ENCODE results near the gene FAM78A.
"Not testable (repeated sequence)": the region's sequence is repeated elsewhere in the genome, so short reads cannot be mapped to it uniquely, and the experiment has no call there.

The FAM78A gene

GRCh38 chr9:131263033-131263343 lies 13.3 kb downstream of the FAM78A start:
- POLR2A ChIA-PET: interaction anchor here (0.6 kb wide), 1 partner anchor 10 kb away, joined by 3 read pairs; no protein-coding TSS in a partner anchor
- not testable (repeated sequence) for DNase-seq; H3K4me3 ChIP-seq (ENCODE audit: control insufficient read depth in 1 of 7, extremely low read depth in 1 of 7, insufficient read depth in 4 of 7, low read depth in 2 of 7, low read length in 6 of 7); H3K9me3 ChIP-seq (ENCODE audit: control extremely low read depth in 1 of 5, control insufficient read depth in 4 of 5, insufficient read depth in 2 of 5, low read depth in 1 of 5, low read length in 4 of 5); H3K27me3 ChIP-seq (replicated peaks in 2 of 5; ENCODE audit: control insufficient read depth in 4 of 5, insufficient read depth in 5 of 5, low read length in 4 of 5); H3K27ac ChIP-seq (ENCODE audit: insufficient read depth in 1 of 2, low read depth in 1 of 2, low read length in 2 of 2, poor library complexity in 1 of 2, severe bottlenecking in 2 of 2)
- peaks cover 0 to 50% (median 43%) of the 10 kb centered on the region in 4 experiments for H3K4me1 ChIP-seq (ENCODE audit: control extremely low read depth in 1 of 4, control insufficient read depth in 4 of 4, insufficient read depth in 4 of 4, low read length in 3 of 4)
- CTCF ChIA-PET: interaction anchor here (1.4 to 2.9 kb wide), 2 partner anchors 10 to 84 kb away, joined by 6 to 24 read pairs; no protein-coding TSS in a partner anchor
- 100% methylated on average over 3 of the region's 5 CpGs for WGBS (ENCODE audit: insufficient coverage)
- peaks cover 7 to 70% (median 49%) of the 10 kb centered on the region in 4 experiments for H3K36me3 ChIP-seq (ENCODE audit: control insufficient read depth in 4 of 4, insufficient read depth in 4 of 4, low read length in 3 of 4)

GRCh38 chr9:131262327-131263032 lies 13.8 kb downstream of the FAM78A start:
- H3K27ac ChIP-seq (ENCODE audit: insufficient read depth in 1 of 2, low read depth in 1 of 2, low read length in 2 of 2, poor library complexity in 1 of 2, severe bottlenecking in 2 of 2): no peak overlapping the region
- WGBS (ENCODE audit: insufficient coverage): 85% methylated on average over 10 of the region's 13 CpGs
- CTCF ChIA-PET: interaction anchor here (0.6 to 2.9 kb wide), 2 partner anchors 11 to 46 kb away, joined by 3 to 24 read pairs; no protein-coding TSS in a partner anchor
- no peak overlapping the region for H3K4me3 ChIP-seq (ENCODE audit: control insufficient read depth in 1 of 7, extremely low read depth in 1 of 7, insufficient read depth in 4 of 7, low read depth in 2 of 7, low read length in 6 of 7)
- H3K36me3 ChIP-seq (ENCODE audit: control insufficient read depth in 4 of 4, insufficient read depth in 4 of 4, low read length in 3 of 4): peaks cover 7 to 74% (median 53%) of the 10 kb centered on the region in 4 experiments
- no peaks in the 10 kb centered on the region for H3K27me3 ChIP-seq (replicated peaks in 2 of 5; ENCODE audit: control insufficient read depth in 4 of 5, insufficient read depth in 5 of 5, low read length in 4 of 5)
- DNase-seq: peak in 1 of 3 donors; percentile 44
- H3K4me1 ChIP-seq (ENCODE audit: control extremely low read depth in 1 of 4, control insufficient read depth in 4 of 4, insufficient read depth in 4 of 4, low read length in 3 of 4): peaks cover 0 to 52% (median 45%) of the 10 kb centered on the region in 4 experiments
- H3K9me3 ChIP-seq (ENCODE audit: control extremely low read depth in 1 of 5, control insufficient read depth in 4 of 5, insufficient read depth in 2 of 5, low read depth in 1 of 5, low read length in 4 of 5): no peaks in the 10 kb centered on the region
- POLR2A ChIA-PET: interaction anchor here (0.6 kb wide), 1 partner anchor 10 kb away, joined by 3 read pairs; no protein-coding TSS in a partner anchor

- POLR2A ChIA-PET: no interaction called here
- peaks cover 7 to 63% (median 52%) of the 10 kb centered on the region in 4 experiments for H3K36me3 ChIP-seq (ENCODE audit: control insufficient read depth in 4 of 4, insufficient read depth in 4 of 4, low read length in 3 of 4)
- 98% methylated on average over 29 of the region's 33 CpGs for WGBS (ENCODE audit: insufficient coverage)
Observed at GRCh38 chr9:131260751-131261452, 15.4 kb downstream of the FAM78A start.

GRCh38 chr9:131259916-131260597 lies 16.3 kb downstream of the FAM78A start:
- Histone ChIP-seq H3K27me3 (replicated peaks in 2 of 5; ENCODE audit: control insufficient read depth in 4 of 5, insufficient read depth in 5 of 5, low read length in 4 of 5) (no peaks in the 10 kb centered on the region), H3K36me3 (ENCODE audit: control insufficient read depth in 4 of 4, insufficient read depth in 4 of 4, low read length in 3 of 4) (peaks cover 5 to 60% (median 52%) of the 10 kb centered on the region in 4 experiments), H3K27ac (ENCODE audit: insufficient read depth in 1 of 2, low read depth in 1 of 2, low read length in 2 of 2, poor library complexity in 1 of 2, severe bottlenecking in 2 of 2) (peak overlapping the region; percentile 25 to 54), H3K4me3 (ENCODE audit: control insufficient read depth in 1 of 7, extremely low read depth in 1 of 7, insufficient read depth in 4 of 7, low read depth in 2 of 7, low read length in 6 of 7) (no peak overlapping the region), H3K9me3 (ENCODE audit: control extremely low read depth in 1 of 5, control insufficient read depth in 4 of 5, insufficient read depth in 2 of 5, low read depth in 1 of 5, low read length in 4 of 5) (no peaks in the 10 kb centered on the region), H3K4me1 (ENCODE audit: control extremely low read depth in 1 of 4, control insufficient read depth in 4 of 4, insufficient read depth in 4 of 4, low read length in 3 of 4) (peaks cover under 1 to 53% (median 46%) of the 10 kb centered on the region in 4 experiments)
- POLR2A ChIA-PET: no interaction called here
- 96% methylated on average over 18 of the region's 20 CpGs for whole genome bisulfite sequencing (ENCODE audit: insufficient coverage)
- CTCF ChIA-PET: interaction anchor here (10.0 kb wide), 1 partner anchor 11 kb away, joined by 155 read pairs; the partner anchor contains the start of gene FAM78A
- DNase-seq: no peak

More at GRCh38 chr9:131260751-131261452, 15.4 kb downstream of the FAM78A start:
- Histone ChIP-seq H3K9me3 (ENCODE audit: control extremely low read depth in 1 of 5, control insufficient read depth in 4 of 5, insufficient read depth in 2 of 5, low read depth in 1 of 5, low read length in 4 of 5) (no peaks in the 10 kb centered on the region), H3K27me3 (replicated peaks in 2 of 5; ENCODE audit: control insufficient read depth in 4 of 5, insufficient read depth in 5 of 5, low read length in 4 of 5) (no peaks in the 10 kb centered on the region), H3K4me3 (ENCODE audit: control insufficient read depth in 1 of 7, extremely low read depth in 1 of 7, insufficient read depth in 4 of 7, low read depth in 2 of 7, low read length in 6 of 7) (no peak overlapping the region), H3K4me1 (ENCODE audit: control extremely low read depth in 1 of 4, control insufficient read depth in 4 of 4, insufficient read depth in 4 of 4, low read length in 3 of 4) (peaks cover 0 to 52% (median 43%) of the 10 kb centered on the region in 4 experiments), H3K27ac (ENCODE audit: insufficient read depth in 1 of 2, low read depth in 1 of 2, low read length in 2 of 2, poor library complexity in 1 of 2, severe bottlenecking in 2 of 2) (peak overlapping the region; percentile 25 to 40)
- CTCF ChIA-PET: interaction anchor here (10.0 kb wide), 1 partner anchor 10 kb away, joined by 155 read pairs; the partner anchor contains the start of gene FAM78A
- no peak for DNase-seq

DNA sequence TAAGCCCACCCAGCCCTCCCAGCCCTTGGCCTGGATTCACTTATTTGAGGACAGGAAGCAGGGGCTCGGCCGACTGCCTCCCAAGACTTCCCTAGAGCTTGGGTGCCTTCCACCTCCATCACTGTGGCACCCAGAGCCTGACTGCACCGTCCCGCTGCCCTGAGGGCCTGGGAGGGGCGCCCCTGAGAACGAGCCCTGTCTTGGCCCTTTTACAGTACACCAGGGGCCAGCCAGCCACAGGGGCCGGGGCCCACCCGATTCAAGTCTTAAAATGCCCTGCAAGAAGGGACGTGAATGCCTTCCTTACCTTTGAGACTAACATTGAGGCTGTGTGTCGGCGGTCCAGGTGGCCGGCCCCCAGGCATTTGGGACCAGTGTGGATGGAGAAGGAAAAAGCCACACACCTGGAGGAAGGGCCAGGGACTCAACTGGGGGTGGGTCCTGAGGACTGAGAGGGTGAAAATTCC lies 16.8 kb downstream of the FAM78A start:
- WGBS (ENCODE audit: insufficient coverage): 93% methylated on average over 7 of the region's 12 CpGs

GRCh38 chr9:131258698-131259431 lies 17.4 kb downstream of the FAM78A start:
- WGBS (ENCODE audit: insufficient coverage): 95% methylated on average over 25 of the region's 25 CpGs
- H3K9me3 ChIP-seq (ENCODE audit: control extremely low read depth in 1 of 5, control insufficient read depth in 4 of 5, insufficient read depth in 2 of 5, low read depth in 1 of 5, low read length in 4 of 5): no peaks in the 10 kb centered on the region
- DNase-seq: no peak
- ChIA-PET CTCF (interaction anchor here (10.0 kb wide), 1 partner anchor 12 kb away, joined by 155 read pairs; the partner anchor contains the start of gene FAM78A), POLR2A (no interaction called here)
- H3K27ac ChIP-seq (ENCODE audit: insufficient read depth in 1 of 2, low read depth in 1 of 2, low read length in 2 of 2, poor library complexity in 1 of 2, severe bottlenecking in 2 of 2): peak overlapping the region in 1 of 2 experiments; percentile 43
- peaks cover 6 to 58% (median 51%) of the 10 kb centered on the region in 4 experiments for H3K4me1 ChIP-seq (ENCODE audit: control extremely low read depth in 1 of 4, control insufficient read depth in 4 of 4, insufficient read depth in 4 of 4, low read length in 3 of 4)
- no peak overlapping the region for H3K4me3 ChIP-seq (ENCODE audit: control insufficient read depth in 1 of 7, extremely low read depth in 1 of 7, insufficient read depth in 4 of 7, low read depth in 2 of 7, low read length in 6 of 7)
- H3K36me3 ChIP-seq (ENCODE audit: control insufficient read depth in 4 of 4, insufficient read depth in 4 of 4, low read length in 3 of 4): peaks cover 3 to 58% (median 48%) of the 10 kb centered on the region in 4 experiments
- H3K27me3 ChIP-seq (replicated peaks in 2 of 5; ENCODE audit: control insufficient read depth in 4 of 5, insufficient read depth in 5 of 5, low read length in 4 of 5): no peaks in the 10 kb centered on the region

More for the DNA sequence above, 16.8 kb downstream of the FAM78A start:
- Histone ChIP-seq H3K36me3 (ENCODE audit: control insufficient read depth in 4 of 4, insufficient read depth in 4 of 4, low read length in 3 of 4) (peaks cover 5 to 60% (median 51%) of the 10 kb centered on the region in 4 experiments), H3K4me1 (ENCODE audit: control extremely low read depth in 1 of 4, control insufficient read depth in 4 of 4, insufficient read depth in 4 of 4, low read length in 3 of 4) (peaks cover 5 to 58% (median 51%) of the 10 kb centered on the region in 4 experiments), H3K9me3 (ENCODE audit: control extremely low read depth in 1 of 5, control insufficient read depth in 4 of 5, insufficient read depth in 2 of 5, low read depth in 1 of 5, low read length in 4 of 5) (no peaks in the 10 kb centered on the region), H3K27me3 (replicated peaks in 2 of 5; ENCODE audit: control insufficient read depth in 4 of 5, insufficient read depth in 5 of 5, low read length in 4 of 5) (no peaks in the 10 kb centered on the region), H3K4me3 (ENCODE audit: control insufficient read depth in 1 of 7, extremely low read depth in 1 of 7, insufficient read depth in 4 of 7, low read depth in 2 of 7, low read length in 6 of 7) (no peak overlapping the region), H3K27ac (ENCODE audit: insufficient read depth in 1 of 2, low read depth in 1 of 2, low read length in 2 of 2, poor library complexity in 1 of 2, severe bottlenecking in 2 of 2) (peak overlapping the region in 1 of 2 experiments; percentile 54)
- ChIA-PET CTCF (interaction anchor here (10.0 kb wide), 1 partner anchor 12 kb away, joined by 155 read pairs; the partner anchor contains the start of gene FAM78A), POLR2A (no interaction called here)
- DNase-seq: no peak
